HepG2 (cell line): ENCODE results near the gene PSMB10. TPM values are rescaled to one million over a fixed set of nuclear protein-coding genes. Genes with fewer than 3 reads are reported as not detected.

Experiments used
- DMAP1 ChIP-seq: IDR thresholded peaks from 2 replicates; pipeline ENCODE4 v1.6.1; 2016
- MTA1 ChIP-seq: sonication (generic); formaldehyde crosslinking; IDR thresholded peaks from 2 replicates; pipeline ENCODE4 v1.4.0; 2020; ENCODE audit warnings: missing genetic modification reagents, mild to moderate bottlenecking, borderline replicate concordance
- NFKBIZ ChIP-seq: IDR thresholded peaks from 2 replicates; pipeline ENCODE4 v1.6.1; 2018; ENCODE audit warnings: missing genetic modification reagents, missing compliant biosample characterization
- NR2F2 ChIP-seq: IDR thresholded peaks from 2 replicates; pipeline ENCODE4 v1.6.1; 2012; ENCODE audit warnings: low read depth, inconsistent platforms, borderline replicate concordance
- SIN3A ChIP-seq: IDR thresholded peaks from 2 replicates; pipeline ENCODE4 v1.6.1; 2011; ENCODE audit warnings: low read depth, mild to moderate bottlenecking, control low read depth, low read length, borderline replicate concordance
- SOX13 ChIP-seq, 3 experiments: fragments of 450-650 bp in 1 of 3; sonication (generic) in 1 of 3; formaldehyde crosslinking in 1 of 3; IDR thresholded peaks in 2 of 3; conservative IDR thresholded peaks in 1 of 3; 2 replicates each; pipeline versions ENCODE4 v1.5.0 to v1.6.1; 2016 to 2020; ENCODE audit warnings: antibody characterized with exemption in 1 of 3, mild to moderate bottlenecking in 1 of 3, missing compliant biosample characterization in 1 of 3, missing genetic modification reagents in 1 of 3, moderate library complexity in 1 of 3
- SRSF9 ChIP-seq: fragments of 200-400 bp; formaldehyde crosslinking; IDR thresholded peaks from 2 replicates; pipeline ENCODE4 v1.6.1; 2018; ENCODE audit warnings: borderline replicate concordance, mild to moderate bottlenecking, low read depth, low read length; ENCODE audit not compliant: insufficient read depth, poor library complexity, severe bottlenecking
- ZBTB25 ChIP-seq: IDR thresholded peaks from 2 replicates; pipeline ENCODE4 v1.6.1; 2018; ENCODE audit warnings: missing genetic modification reagents
- ZNF703 ChIP-seq: sonication (generic); formaldehyde crosslinking; IDR thresholded peaks from 2 replicates; pipeline ENCODE4 v1.5.1; 2020; ENCODE audit warnings: missing genetic modification reagents, mild to moderate bottlenecking, moderate library complexity, borderline replicate concordance
- ZSCAN22 ChIP-seq: sonication (generic); formaldehyde crosslinking; IDR thresholded peaks from 2 replicates; pipeline ENCODE4 v1.4.0; 2020; ENCODE audit warnings: mild to moderate bottlenecking, missing genetic modification reagents
- polyA plus RNA-seq, 8 experiments: library from polyadenylated mRNA; depleted of rRNA in 3 of 8; stranded (reverse) in 7 of 8; unstranded in 1 of 8; fragments of >200 nt; fragmentation: Illumina TruSeq in 4 of 8; extraction: Trizol in 4 of 8; gene quantifications; 2 replicates each; pipeline versions ENCODE4 v1.2.1 to v1.2.3, GENCODE V29; 2011 to 2016; ENCODE audit warnings: low read depth in 4 of 8, missing spikeins in 1 of 8, mixed read lengths in 1 of 8; ENCODE audit not compliant: insufficient read depth in 1 of 8
- total RNA-seq, 5 experiments: library from RNA; depleted of rRNA; stranded (reverse); fragments of >200 nt; fragmentation: Illumina TruSeq; extraction: Trizol; gene quantifications; 2 replicates each; pipeline ENCODE4 v1.2.3, GENCODE V29; 2016; ENCODE audit warnings: low read depth in 1 of 5
- TF ChIP-seq, protein P1 (sequence below), 2 experiments: fragments of 450-650 bp in 1 of 2; sonication (generic) in 1 of 2; formaldehyde crosslinking in 1 of 2; IDR thresholded peaks; 2 replicates each; pipeline versions ENCODE4 v1.6.1 to v1.8.0; 2016 to 2022; ENCODE audit warnings: antibody characterized with exemption in 1 of 2, mild to moderate bottlenecking in 1 of 2, missing genetic modification reagents in 1 of 2
- TF ChIP-seq, protein P2 (sequence below): sonication (generic); formaldehyde crosslinking; IDR thresholded peaks from 2 replicates; pipeline ENCODE4 v1.4.0; 2020; ENCODE audit warnings: missing genetic modification reagents

The PSMB10 gene
- total and polyA plus RNA-seq, 2 of the 13 experiments (the other 11 are each of a cell fraction or from before 2014, with no cell fraction given): 12.7 to 65.9 TPM

GRCh38 chr16:67892899-67893742, 43.5 kb downstream of the PSMB10 start, which contains the start of gene PSKH1 (continued):
- TF ChIP-seq, protein P1, sequence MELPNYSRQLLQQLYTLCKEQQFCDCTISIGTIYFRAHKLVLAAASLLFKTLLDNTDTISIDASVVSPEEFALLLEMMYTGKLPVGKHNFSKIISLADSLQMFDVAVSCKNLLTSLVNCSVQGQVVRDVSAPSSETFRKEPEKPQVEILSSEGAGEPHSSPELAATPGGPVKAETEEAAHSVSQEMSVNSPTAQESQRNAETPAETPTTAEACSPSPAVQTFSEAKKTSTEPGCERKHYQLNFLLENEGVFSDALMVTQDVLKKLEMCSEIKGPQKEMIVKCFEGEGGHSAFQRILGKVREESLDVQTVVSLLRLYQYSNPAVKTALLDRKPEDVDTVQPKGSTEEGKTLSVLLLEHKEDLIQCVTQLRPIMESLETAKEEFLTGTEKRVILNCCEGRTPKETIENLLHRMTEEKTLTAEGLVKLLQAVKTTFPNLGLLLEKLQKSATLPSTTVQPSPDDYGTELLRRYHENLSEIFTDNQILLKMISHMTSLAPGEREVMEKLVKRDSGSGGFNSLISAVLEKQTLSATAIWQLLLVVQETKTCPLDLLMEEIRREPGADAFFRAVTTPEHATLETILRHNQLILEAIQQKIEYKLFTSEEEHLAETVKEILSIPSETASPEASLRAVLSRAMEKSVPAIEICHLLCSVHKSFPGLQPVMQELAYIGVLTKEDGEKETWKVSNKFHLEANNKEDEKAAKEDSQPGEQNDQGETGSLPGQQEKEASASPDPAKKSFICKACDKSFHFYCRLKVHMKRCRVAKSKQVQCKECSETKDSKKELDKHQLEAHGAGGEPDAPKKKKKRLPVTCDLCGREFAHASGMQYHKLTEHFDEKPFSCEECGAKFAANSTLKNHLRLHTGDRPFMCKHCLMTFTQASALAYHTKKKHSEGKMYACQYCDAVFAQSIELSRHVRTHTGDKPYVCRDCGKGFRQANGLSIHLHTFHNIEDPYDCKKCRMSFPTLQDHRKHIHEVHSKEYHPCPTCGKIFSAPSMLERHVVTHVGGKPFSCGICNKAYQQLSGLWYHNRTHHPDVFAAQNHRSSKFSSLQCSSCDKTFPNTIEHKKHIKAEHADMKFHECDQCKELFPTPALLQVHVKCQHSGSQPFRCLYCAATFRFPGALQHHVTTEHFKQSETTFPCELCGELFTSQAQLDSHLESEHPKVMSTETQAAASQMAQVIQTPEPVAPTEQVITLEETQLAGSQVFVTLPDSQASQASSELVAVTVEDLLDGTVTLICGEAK (IDR thresholded peaks at IDR 0.05): no peak
- TF ChIP-seq, protein P1 (CRISPR knock-in tag; IDR thresholded peaks at IDR 0.05): no peak; the same call in 1 of the 2 replicates
- TF ChIP-seq DMAP1 (CRISPR knock-in tag) (peak; percentile 14), SIN3A (peak; percentile 39; the same call in 1 of the 2 replicates), NFKBIZ (CRISPR knock-in tag) (no peak), SRSF9 (no peak), ZNF703 (CRISPR knock-in tag) (peak; percentile 83; the same call in 1 of the 2 replicates), NR2F2 (no peak), MTA1 (CRISPR knock-in tag) (no peak; the same call in 1 of the 2 replicates), ZSCAN22 (CRISPR knock-in tag) (no peak), SOX13 (IDR thresholded peaks at IDR 0.05) (no peak), SOX13 (CRISPR knock-in tag; conservative IDR thresholded peaks at IDR 0.05 in 1 of 2, IDR thresholded peaks at IDR 0.05 in 1 of 2) (0 out of 4 replicates have a peak, but pooled peaks of 1 of the 2 experiments have one; percentile 74), ZBTB25 (CRISPR knock-in tag) (no peak)
- TF ChIP-seq, protein P2, sequence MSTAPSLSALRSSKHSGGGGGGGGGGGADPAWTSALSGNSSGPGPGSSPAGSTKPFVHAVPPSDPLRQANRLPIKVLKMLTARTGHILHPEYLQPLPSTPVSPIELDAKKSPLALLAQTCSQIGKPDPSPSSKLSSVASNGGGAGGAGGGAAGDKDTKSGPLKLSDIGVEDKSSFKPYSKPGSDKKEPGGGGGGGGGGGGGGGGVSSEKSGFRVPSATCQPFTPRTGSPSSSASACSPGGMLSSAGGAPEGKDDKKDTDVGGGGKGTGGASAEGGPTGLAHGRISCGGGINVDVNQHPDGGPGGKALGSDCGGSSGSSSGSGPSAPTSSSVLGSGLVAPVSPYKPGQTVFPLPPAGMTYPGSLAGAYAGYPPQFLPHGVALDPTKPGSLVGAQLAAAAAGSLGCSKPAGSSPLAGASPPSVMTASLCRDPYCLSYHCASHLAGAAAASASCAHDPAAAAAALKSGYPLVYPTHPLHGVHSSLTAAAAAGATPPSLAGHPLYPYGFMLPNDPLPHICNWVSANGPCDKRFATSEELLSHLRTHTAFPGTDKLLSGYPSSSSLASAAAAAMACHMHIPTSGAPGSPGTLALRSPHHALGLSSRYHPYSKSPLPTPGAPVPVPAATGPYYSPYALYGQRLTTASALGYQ: no peak; the same call in 1 of the 2 replicates
